NT2/D1 (cell line): ENCODE results near the gene PEX5L.

Experiments used
- YY1 ChIP-seq: IDR thresholded peaks from 2 replicates; pipeline ENCODE4 v1.6.1; 2011; ENCODE audit not compliant: insufficient read length, insufficient read depth
- ZNF274 ChIP-seq: IDR thresholded peaks from 2 replicates; pipeline ENCODE4 v1.6.1; 2011; ENCODE audit warnings: mild to moderate bottlenecking, low read depth, low read length

DNA sequence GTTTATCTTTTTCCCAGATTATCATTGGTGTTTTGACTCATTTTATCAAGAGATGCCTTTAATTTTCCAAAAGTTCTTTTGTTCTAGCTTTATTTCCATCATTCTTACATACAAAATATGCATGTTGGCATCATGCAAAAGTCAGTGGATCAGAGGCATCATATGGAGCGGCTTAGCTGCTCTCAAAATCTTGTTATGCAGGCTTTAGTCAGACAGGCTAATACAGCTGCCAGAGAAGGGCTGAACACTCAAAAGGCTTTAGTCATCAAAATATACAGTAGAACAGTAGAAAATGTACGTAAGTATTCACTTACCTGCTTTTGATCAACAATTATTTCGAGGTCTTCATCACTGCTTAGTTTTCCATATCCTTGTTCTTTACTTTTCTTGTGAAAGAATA lies 65.5 kb downstream of the PEX5L start:
- TF ChIP-seq ZNF274 (no peak), YY1 (no peak)
